ENCODE results near the gene RBM46.
A peak's percentile ranks its signal among the peaks of the same experiment; 100 is the strongest.

The RBM46 gene, protein sequence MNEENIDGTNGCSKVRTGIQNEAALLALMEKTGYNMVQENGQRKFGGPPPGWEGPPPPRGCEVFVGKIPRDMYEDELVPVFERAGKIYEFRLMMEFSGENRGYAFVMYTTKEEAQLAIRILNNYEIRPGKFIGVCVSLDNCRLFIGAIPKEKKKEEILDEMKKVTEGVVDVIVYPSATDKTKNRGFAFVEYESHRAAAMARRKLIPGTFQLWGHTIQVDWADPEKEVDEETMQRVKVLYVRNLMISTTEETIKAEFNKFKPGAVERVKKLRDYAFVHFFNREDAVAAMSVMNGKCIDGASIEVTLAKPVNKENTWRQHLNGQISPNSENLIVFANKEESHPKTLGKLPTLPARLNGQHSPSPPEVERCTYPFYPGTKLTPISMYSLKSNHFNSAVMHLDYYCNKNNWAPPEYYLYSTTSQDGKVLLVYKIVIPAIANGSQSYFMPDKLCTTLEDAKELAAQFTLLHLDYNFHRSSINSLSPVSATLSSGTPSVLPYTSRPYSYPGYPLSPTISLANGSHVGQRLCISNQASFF

GRCh38 chr4:154781126-154781982 lies at the start of gene RBM46:
Gene RBM46 (plus strand): TSS chr4:154781272. CDS start chr4:154796753, 15,481 bp downstream.
- no peak for DNase-seq

GRCh38 chr4:154731756-154732155 lies 49.3 kb upstream of the RBM46 start:
- no peak for DNase-seq

- DNase-seq = no peak
Measured at GRCh38 chr4:154732669-154733068, 48.4 kb upstream of the RBM46 start.

GRCh38 chr4:154736770-154737169 lies 44.3 kb upstream of the RBM46 start:
- DNase-seq = no peak

GRCh38 chr4:154738426-154738825 lies 42.6 kb upstream of the RBM46 start:
- DNase-seq = no peak

DNA sequence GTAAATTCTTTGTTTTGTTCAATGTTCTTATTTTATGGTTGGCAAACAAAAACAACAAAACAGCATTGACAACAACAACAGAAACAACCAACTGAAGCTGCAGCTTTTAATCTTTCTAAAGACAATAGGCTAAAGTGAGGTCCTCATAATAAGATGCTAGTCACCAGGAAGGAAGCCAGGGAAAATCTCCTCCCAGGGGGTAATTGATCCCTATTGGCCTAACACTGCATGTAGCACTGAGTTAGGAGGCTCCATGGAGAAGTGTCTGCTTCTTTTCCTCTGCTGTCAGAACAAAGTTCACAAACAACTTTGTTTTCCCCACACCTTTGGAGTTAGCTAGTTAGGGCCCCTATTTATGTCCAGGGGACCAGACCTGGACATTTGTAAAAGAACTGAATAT lies 42.0 kb upstream of the RBM46 start:
- no peak for DNase-seq

DNA sequence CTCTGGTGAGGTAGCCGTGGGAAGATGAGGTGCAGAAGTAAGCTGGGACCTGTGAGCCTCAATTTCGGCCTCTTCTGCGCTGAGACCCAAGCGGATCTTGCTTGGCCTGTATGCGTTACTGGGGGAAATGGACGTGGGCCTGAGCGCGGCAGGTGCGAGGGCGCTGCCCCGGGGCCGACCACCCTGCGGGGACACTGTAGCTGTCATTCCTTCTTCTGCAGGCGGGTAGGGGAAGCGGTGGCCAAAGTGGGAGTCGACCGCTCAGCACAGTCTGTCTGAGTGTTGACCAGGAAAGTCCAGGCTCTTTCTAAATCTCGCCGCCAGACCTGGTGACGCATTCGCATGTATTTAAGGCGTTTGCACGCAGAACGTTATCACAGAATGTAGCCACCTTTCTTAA lies 40.6 kb upstream of the RBM46 start:
- no peak for DNase-seq

- no peak for DNase-seq
Measured at GRCh38 chr4:154741131-154741665, 39.9 kb upstream of the RBM46 start.

DNA sequence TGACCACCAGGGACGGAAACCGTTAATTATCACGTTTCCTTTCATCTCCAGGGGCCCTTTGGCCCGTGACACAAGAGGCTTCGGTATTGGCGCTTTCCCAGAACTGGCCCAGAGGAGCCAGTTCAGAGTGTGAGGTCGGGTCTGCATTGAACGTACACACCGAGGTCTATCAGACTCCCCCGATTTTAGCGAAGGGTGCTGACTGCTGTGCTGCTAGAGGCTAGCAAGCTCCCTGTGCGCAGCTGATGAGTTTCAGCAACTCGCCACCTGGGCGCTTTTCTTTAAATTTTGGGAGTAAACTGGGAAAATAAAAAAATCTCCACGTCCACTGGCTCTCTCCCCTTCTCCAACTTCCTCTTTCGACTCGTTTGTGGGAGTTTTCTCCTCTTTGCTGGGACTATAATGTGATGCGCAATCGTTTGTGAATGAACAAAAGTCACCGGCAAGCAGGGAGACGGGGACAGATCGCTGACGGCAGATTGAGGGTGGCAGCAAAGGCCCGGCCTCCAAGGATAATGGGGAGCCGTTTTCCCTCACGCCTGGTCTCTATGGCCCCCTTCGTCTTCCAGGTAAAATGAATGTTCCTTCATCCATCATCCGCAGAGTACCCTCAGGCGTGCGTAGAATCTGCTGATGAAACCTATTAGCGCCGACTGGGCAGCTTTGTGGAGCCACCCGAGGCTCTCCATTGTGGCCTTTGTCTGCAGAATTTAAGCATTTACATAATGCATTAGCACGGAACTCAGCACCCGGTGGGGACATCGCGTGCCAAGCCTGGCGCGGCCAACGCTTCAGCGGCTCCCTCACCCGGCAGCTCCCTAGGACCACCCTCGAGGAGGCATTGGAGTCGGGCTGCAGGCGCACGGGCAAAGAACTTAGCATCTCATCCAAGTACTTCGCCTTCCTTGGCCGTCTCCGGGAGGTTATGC lies 38.9 kb upstream of the RBM46 start:
- DNase-seq = no peak

- peak; percentile 14 to 48 for DNase-seq
Measured at GRCh38 chr4:154743683-154744340, 37.3 kb upstream of the RBM46 start, which contains the start of gene LRAT. Gene LRAT (plus strand): TSS chr4:154744000. CDS start chr4:154744327, 327 bp downstream.

GRCh38 chr4:154744341-154744926 lies 36.6 kb upstream of the RBM46 start:
- no peak for DNase-seq

DNA sequence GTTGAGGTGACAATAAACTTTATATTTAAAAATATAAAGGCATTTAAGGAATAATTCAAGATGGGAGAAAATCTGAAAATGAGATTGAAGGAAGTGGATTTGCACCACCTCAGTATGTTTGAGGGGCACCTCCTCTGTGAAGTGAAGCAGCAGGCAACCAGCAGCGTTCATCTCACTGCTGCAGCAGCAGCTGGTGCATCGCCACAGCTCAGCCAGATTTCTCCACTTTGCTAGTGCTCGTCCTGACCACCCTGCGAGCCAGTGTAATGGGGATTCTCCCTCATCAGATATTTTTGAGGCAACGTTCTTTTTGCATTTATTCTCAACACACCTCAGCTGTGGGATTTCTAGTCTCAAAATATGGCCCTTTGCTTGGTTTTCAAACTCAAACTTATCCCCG lies 23.4 kb upstream of the RBM46 start:
- no peak for DNase-seq

- no peak for DNase-seq
Measured at GRCh38 chr4:154760895-154761294, 20.2 kb upstream of the RBM46 start.

DNA sequence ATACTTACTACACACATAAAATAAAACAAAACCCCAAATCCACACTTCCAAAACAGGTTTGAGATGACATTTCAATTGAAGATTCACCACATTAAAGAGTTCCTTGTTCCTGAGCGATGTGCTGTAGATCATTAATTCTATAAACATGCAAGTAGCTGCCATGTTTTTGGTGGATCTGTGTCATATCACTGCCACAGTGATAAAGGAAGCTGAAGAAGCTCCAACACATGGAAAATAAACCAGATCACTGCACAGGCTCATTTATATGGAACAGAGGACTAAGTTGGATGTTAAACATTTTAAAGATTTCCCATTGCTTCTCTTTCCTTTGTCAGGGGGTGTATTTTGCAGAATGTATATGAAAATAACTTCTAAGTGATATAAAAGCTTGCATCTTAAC lies 2.8 kb upstream of the RBM46 start:
- DNase-seq = no peak

DNA sequence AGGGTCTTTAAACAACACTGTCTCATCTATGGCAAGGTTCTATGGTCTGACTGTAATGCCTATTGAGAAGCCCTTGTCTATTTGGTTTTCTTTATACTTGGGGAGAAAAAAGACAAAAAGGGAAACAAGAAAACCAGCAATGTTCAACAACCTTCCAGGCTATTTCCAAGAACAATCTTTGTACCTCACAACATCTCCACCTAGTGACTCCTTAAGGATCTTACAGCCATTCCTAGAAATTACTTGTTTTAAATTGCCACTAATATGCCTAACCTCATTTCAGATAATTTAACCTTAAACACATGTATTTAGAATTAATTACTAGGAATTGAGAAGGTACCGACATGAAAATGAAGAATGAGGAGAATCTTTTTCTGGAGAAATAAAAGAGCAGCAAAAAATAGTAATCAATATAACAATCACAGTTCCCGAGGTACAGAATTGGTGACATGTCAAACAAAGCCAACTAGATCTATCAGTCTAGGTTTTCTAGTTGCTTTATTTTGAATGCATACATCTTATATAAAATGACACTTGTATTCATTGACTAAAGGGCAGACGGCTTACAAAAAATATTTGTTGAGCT lies 1.6 kb upstream of the RBM46 start:
- no peak for DNase-seq

GRCh38 chr4:154781983-154782293 lies 866 bp downstream of the RBM46 start:
- DNase-seq = no peak

DNA sequence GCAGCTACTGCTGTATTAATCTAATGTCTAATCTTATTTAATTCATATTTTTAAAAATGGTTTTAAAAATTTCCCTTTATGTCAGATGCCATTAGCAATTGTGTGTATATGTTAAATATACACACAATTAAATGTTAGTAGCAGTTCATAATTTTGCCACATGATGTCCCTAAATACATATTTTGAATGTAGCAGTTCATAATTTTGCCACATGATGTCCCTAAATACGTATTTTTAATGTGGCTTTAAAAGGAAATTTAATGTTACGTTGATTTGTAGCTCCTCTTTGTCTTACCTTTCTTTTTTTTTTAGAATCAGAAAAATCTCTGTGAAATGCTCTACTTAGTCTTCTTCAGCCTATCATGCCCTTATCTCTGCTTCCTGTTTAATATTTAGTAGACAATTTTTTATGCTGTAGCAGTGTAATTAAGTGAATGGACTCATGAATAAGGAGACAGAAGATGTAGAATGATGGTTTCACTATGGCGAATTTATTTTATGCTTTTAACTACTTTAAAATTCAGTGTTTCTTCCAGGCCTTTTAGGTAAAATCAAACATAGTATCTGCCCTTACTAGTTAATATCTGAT lies 26.1 kb downstream of the RBM46 start:
- DNase-seq = no peak

DNA sequence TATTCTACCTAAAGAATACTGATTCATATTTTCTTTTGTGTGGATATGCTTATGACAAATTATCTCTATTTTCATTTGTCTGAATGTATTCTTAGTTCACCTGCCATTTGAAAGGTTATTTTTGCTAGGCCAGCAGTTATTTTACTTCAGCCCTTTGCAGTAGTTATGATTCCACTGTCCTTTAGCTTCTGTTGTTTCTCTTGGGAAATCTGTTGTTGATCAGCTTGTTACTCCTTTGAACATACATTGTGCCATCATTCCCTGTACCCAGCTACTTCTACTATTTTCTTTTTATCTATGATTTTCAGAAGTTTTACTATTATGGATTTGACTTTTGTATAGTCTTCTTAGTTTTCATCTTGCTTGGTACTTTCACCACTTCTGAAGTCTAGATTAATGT lies 37.2 kb downstream of the RBM46 start:
- DNase-seq = no peak

GRCh38 chr4:154822775-154823174 lies 41.7 kb downstream of the RBM46 start:
- no peak for DNase-seq

- no peak for DNase-seq
Measured at GRCh38 chr4:154836030-154836429, 55.0 kb downstream of the RBM46 start.

DNA sequence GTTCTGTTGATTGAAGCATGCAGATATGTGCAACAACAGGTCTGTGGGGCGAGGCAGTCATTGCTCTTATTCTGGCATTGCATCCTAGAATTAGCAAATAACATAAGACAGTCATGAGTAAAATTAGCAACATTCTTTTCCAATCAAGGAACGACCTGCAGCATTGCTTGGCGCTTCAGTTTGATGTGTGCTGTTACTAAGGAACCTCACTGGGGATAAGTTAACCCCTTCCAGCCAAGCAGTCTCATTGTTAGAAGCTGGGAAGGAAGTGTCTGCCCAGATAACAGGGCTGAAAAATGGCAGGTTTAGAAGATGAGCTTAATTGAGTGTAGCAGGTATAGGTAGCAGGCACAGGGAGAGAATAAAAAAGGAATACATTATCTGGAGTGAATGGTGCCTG lies 55.4 kb downstream of the RBM46 start:
- no peak for DNase-seq

Measured in NCI-H1930 (cell line).